WTC11 (cell line): Measurements from ENCODE around the gene KIFC3.

Source experiments
- CDX4 ChIP-seq: fragments of 250-450 bp; sonication (Bioruptor Pico); IDR thresholded peaks from 2 replicates; pipeline ENCODE4 v1.9.0; 2021; ENCODE audit warnings: moderate library complexity, mild to moderate bottlenecking, inconsistent platforms, borderline replicate concordance
- CREB1 ChIP-seq: sonication (generic); formaldehyde crosslinking; IDR thresholded peaks from 2 replicates; pipeline ENCODE4 v1.8.0; 2023; ENCODE audit warnings: mild to moderate bottlenecking, missing genetic modification reagents
- CTCF ChIP-seq: fragments of 200-600 bp; IDR thresholded peaks from 2 replicates; pipeline ENCODE4 v1.8.0; 2022; ENCODE audit warnings: antibody characterized with exemption
- EMX1 ChIP-seq: fragments of 250-450 bp; sonication (Bioruptor Pico); IDR thresholded peaks from 2 replicates; pipeline ENCODE4 v1.8.0; 2021; ENCODE audit warnings: mild to moderate bottlenecking
- IRF2 ChIP-seq: sonication (generic); formaldehyde crosslinking; IDR thresholded peaks from 2 replicates; pipeline ENCODE4 v1.8.0; 2022; ENCODE audit warnings: low read depth, missing genetic modification reagents, borderline replicate concordance
- JUN ChIP-seq: sonication (generic); formaldehyde crosslinking; IDR thresholded peaks from 2 replicates; pipeline ENCODE4 v1.8.0; 2023; ENCODE audit warnings: mild to moderate bottlenecking, missing genetic modification reagents
- KAT7 ChIP-seq: sonication (generic); formaldehyde crosslinking; IDR thresholded peaks from 2 replicates; pipeline ENCODE4 v1.8.1; 2023; ENCODE audit warnings: missing genetic modification reagents, mild to moderate bottlenecking, borderline replicate concordance
- NFYB ChIP-seq: sonication (generic); formaldehyde crosslinking; conservative IDR thresholded peaks from 2 replicates; pipeline ENCODE4 v1.8.0; 2022; ENCODE audit warnings: low read depth, missing genetic modification reagents
- NR2C2 ChIP-seq: sonication (generic); formaldehyde crosslinking; IDR thresholded peaks from 2 replicates; pipeline ENCODE4 v1.8.0; 2022; ENCODE audit warnings: mild to moderate bottlenecking, missing genetic modification reagents
- TF ChIP-seq, protein P1 (sequence below): sonication (generic); formaldehyde crosslinking; IDR thresholded peaks from 2 replicates; pipeline ENCODE4 v1.8.0; 2022; ENCODE audit warnings: mild to moderate bottlenecking, missing genetic modification reagents
- TF ChIP-seq, protein P2 (sequence below): sonication (generic); formaldehyde crosslinking; IDR thresholded peaks from 2 replicates; pipeline ENCODE4 v1.8.1; 2023; ENCODE audit warnings: mild to moderate bottlenecking, missing genetic modification reagents, moderate library complexity

DNA sequence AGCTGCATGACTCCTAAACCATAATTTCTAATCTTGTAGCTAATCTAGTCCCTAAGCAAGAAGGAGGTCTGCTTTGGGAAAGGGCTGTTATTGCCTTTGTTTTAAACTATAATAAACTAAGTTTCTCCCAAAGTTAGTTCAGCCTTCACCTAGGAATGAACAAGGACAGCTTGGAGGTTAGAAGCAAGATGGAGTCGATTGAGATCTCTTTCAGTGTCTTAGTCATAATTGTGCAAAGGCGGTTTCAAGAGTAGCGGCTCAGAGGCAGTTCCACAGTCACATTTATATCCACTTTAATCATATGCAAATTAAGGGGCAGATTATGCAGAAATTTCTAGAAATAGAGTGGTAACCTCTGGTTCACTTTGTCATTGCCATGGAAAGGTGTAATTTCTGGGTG lies 90.3 kb downstream of the KIFC3 start:
- no peak for TF ChIP-seq CTCF
- TF ChIP-seq, protein P1, sequence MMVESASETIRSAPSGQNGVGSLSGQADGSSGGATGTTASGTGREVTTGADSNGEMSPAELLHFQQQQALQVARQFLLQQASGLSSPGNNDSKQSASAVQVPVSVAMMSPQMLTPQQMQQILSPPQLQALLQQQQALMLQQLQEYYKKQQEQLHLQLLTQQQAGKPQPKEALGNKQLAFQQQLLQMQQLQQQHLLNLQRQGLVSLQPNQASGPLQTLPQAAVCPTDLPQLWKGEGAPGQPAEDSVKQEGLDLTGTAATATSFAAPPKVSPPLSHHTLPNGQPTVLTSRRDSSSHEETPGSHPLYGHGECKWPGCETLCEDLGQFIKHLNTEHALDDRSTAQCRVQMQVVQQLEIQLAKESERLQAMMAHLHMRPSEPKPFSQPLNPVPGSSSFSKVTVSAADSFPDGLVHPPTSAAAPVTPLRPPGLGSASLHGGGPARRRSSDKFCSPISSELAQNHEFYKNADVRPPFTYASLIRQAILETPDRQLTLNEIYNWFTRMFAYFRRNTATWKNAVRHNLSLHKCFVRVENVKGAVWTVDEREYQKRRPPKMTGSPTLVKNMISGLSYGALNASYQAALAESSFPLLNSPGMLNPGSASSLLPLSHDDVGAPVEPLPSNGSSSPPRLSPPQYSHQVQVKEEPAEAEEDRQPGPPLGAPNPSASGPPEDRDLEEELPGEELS (CRISPR knock-in tag) = no peak
- no peak for TF ChIP-seq JUN (CRISPR knock-in tag)
- no peak for TF ChIP-seq KAT7
- TF ChIP-seq, protein P2, sequence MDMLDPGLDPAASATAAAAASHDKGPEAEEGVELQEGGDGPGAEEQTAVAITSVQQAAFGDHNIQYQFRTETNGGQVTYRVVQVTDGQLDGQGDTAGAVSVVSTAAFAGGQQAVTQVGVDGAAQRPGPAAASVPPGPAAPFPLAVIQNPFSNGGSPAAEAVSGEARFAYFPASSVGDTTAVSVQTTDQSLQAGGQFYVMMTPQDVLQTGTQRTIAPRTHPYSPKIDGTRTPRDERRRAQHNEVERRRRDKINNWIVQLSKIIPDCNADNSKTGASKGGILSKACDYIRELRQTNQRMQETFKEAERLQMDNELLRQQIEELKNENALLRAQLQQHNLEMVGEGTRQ (CRISPR knock-in tag) = no peak
- no peak for TF ChIP-seq IRF2 (CRISPR knock-in tag)
- no peak for TF ChIP-seq CREB1
- TF ChIP-seq NR2C2 (CRISPR knock-in tag) = no peak
- no peak for TF ChIP-seq EMX1 (CRISPR knock-in tag)
- no peak for TF ChIP-seq NFYB
- TF ChIP-seq CDX4 = no peak
